ENCODE data around the gene MRFAP1L1. TPM values are rescaled to one million over a fixed set of nuclear protein-coding genes. Genes with fewer than 3 reads are reported as not detected.

Gene MRFAP1L1
- total RNA-seq, 1 experiment from 2014 or later, result 70.6 TPM

DNA sequence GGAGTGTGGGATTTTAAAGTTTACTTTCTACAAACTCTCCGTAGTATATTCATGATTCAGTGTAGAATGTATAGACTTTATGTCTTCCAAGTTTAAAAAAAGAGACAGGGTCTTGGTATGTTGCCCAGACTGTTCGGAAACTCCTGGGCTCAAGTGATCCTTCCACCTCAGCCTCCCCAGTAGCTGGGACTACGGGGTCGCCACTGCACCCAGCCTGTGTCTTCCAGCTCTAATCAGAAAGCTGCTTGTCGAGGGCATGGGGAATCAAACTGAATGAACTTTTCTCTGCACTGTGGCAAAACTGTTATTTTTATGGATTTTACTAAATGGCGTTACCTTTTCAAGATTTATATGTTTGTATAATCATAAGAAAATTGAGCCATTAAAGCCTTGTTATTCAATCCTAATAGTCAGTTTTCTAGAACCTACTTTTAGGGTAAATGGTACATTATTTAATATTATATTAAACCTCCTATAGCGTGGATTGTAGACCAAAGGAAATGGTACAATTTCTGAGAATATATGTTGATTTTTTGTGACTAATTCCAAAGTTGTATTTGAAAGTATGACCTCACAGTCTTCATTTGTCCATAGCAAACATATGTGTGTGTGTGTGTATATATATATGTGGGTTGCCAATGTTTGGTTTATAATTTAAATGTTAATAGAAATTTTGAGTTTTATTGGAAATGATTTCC, 7.4 kb upstream of the MRFAP1L1 start:
- DNase-seq (ENCODE audit: low read depth), result no peak

DNA sequence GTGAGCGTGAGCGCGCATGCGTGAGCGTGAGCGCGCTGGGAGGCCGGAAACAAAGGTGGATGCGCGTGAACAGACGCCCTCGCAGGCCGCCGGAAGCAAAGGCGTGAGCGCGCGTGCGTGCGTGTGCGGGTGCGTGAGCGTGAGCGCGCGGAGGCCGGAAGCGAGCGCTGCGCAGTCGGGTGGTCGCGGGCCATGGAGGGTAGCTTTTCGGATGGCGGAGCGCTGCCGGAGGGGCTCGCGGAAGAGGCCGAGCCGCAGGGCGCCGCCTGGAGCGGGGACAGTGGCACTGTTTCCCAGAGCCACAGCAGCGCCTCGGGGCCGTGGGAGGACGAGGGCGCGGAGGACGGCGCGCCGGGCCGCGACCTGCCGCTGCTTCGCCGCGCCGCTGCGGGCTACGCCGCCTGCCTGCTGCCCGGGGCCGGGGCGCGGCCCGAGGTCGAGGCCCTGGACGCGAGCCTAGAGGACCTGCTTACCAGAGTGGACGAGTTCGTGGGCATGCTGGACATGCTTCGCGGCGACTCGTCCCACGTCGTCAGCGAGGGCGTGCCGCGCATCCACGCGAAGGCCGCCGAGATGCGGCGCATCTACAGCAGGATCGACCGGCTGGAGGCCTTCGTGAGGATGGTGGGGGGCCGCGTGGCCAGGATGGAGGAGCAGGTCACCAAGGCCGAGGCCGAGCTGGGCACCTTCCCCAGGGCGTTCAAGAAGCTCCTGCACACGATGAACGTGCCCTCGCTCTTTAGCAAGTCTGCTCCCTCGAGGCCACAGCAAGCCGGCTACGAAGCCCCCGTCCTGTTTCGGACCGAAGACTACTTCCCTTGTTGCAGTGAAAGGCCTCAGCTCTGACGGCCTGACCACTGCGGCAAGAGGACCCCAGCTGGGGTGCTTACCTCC, 6.6 kb upstream of the MRFAP1L1 start, which contains the start of gene BLOC1S4:
BLOC1S4 (plus strand) TSS at position 157 of the 894 bp plus-strand sequence; CDS start at position 193, 36 bp downstream.
- peak; percentile 86 for DNase-seq (ENCODE audit: low read depth)

DNA sequence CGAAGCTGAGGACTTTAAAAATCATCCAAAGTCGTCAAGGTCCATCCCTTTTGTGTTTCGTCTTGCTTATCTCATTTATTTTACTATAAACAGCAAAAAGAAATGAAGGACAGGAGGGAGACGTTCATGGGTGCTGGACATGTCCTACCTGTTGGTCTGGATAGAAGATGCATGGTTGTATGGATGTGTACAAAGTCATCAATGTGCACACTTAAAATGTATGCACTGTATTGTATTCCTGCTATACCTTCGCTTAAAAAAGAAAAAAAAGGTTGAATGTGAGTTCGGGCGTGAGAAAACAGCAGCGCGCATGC, 6.0 kb upstream of the MRFAP1L1 start:
- no peak for DNase-seq (ENCODE audit: low read depth)

DNA sequence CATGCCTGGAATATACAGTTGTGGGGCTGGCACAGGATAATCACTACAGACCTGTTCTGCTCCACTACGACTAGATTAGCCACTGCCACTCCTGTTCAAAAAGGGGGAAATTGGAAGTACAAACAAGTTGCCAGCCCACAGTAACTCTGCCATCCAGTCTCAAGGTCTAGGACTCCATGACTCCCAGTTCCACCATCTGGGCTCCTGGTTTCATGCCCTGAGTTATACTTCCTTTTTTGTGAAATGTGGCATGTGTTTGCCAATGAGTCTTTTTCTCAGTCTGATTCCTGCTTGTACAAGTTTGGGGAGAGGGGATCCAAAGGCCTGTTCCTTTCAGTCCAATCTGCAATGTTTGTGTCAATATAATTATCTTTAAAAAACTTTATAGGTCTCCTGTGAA, 5.3 kb upstream of the MRFAP1L1 start:
- no peak for DNase-seq (ENCODE audit: low read depth)

DNA sequence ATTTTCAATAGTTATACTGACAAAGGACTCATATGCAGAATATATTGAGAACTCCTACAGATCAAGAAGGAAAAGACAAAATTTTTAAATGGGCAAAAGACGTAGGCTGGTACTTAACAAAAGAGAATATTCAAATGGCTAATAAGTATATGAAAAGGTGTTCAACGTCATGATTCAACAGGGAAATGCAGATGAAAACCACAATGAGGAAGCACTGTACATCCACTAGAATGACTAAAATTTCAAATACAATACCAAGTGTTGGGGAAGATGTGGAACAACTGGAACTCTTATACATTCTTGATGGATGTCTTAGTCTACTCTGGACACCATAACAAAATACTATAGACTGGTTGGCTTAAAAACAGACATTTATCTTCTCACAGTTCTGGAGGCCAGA, 1.3 kb upstream of the MRFAP1L1 start:
- no peak for DNase-seq (ENCODE audit: low read depth)

DNA sequence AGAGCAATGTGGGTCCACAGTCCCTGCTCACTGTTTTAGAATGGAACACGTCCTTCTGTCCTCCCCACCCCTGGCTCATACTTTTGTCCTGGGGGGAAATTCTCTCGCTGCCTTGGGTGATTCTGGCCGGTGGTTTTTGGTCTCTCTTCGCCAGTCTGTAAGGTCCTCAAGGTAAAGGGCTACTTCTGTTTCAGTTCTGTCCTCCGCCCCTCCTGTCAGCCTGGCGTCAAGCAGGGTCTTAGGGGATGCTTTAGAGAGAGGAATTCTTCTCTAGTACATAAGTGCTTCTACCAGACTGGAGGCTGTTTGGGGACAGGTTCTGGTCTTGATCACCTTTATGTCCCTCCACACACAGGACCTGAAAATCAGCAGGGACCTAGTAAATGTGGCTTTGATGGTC, 617 bp upstream of the MRFAP1L1 start:
- no peak for DNase-seq (ENCODE audit: low read depth)

DNA sequence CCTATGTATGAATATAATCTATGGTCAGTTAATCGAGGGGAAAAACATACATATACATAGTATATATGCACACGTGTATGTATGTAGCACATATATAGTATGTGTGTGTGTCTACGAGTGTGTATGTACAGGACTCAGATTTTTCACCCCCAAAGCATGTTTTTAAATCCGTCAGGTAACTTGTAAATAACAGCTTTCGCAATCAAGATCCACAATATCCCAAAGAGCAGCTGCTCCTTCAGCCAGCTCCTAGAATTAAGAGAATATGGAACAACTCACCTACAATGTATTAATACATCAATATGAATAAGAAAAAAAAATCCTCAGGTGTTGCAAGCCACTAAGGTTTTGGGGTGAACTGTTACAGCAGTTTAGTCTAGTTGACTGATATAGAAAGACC, 3.5 kb downstream of the MRFAP1L1 start:
- DNase-seq (ENCODE audit: low read depth), result no peak

DNA sequence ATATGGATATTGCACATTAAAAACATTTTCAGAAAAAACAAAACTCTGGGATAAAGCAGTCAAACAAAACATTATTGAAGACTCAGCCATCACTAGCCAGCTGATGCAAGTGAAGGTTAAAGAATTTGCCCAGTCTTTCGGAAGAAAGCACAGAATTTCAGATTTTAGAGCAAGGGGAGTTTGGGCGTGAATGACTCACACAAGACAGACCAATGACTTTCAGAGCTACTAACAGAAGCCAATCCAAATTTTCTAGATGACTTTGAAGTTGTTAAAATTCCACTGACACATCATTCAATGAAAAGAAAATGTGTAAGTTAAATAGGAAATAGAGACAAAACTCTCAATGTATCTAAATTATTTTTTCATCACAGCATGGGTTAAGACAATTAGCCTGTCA, 4.0 kb downstream of the MRFAP1L1 start:
- no peak for DNase-seq (ENCODE audit: low read depth)

DNA sequence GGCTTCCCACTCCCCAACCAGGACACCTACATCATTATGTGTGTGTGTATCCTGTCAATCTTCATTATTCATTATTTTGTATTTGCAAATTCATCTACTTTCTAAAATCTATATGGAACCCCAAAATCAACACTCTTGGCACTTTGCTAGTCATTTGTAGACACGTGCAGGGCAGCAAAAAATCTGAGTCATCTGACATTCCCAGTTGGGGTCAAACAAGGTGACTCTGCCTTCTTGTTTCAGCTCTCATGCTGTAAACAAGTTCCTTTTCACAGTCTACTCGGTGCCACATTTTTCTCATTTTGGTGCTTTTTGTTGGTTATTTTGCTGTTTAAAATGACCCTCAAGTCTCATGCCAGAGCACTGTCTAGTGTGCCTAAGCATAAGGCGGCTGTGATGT, 5.9 kb downstream of the MRFAP1L1 start:
- DNase-seq (ENCODE audit: low read depth), result no peak

DNA sequence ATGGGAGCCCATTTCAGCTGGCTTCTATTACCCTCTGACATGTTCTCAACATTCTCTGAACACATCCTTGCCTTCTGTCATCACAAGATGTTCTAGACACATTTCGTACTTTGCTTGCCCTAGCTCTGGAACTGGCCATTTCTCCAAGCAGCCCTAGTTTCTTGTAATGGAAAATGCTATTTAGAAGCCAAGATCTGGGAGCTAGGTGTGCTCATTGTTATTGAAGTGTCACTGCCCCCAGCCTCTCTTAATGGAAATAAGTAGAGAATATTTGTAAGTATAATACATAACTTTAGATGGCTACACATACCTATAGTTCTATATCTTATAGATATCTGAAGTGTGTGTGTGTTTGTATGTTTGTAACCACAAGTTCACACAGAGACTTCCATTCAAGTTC, 6.9 kb downstream of the MRFAP1L1 start:
- no peak for DNase-seq (ENCODE audit: low read depth)

DNA sequence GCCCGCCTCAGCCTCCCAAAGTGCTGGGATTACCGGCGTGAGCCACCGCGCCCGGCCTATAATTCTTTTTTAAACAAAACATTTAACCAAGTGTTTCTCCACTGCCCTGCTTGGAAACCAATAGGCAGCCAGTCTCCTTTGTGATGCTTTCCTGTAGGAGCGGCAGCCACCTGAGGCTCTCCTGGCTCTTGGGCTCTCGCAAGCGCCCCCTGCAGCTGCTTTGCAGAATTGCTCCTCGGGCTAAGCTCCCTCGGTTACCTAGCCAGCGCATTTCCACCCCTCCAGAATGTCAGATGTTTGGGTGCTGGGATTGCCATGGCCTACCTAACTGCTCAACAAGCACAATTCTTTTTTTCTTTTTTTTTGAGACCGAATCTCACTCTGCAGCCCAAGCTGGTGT, 8.3 kb downstream of the MRFAP1L1 start:
- DNase-seq (ENCODE audit: low read depth), result no peak

DNA sequence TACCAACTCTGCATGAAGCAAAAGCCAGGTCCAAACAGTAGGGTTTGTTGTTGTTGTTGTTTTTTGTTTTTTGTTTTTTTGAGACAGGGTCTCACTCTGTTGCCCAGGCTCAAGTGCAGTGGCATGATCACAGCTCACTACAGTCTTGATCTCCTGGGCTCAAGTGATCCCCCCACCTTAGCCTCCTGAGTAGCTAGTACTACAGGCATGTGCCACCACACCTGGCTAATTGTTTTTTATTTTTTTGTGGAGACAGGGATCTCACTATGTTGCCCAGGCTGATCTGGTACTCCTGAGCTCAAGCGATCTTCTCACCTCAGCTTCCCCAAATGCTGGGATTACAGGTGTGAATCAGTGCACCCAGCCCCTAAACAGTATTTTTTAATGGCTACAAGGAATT, 9.8 kb downstream of the MRFAP1L1 start:
- no peak for DNase-seq (ENCODE audit: low read depth)

DNA sequence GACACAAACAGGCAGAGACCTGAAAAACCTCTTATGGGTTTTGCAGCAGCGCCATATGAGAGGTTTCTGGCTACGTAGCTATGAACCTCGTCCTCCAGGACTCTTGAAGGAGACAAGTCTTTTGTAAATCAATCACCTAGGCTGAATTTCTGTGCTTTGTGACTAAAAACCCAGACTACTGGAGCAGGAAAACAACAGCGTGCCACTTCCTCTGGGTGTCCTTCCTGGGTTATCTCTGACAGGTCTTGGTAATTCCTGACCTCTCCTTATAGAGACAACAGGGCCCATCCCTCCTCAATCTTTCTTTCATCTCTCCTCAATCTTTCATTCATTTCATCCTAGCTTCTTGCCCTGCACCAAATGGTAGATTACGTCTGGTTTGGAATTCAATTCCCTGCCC, 10.3 kb downstream of the MRFAP1L1 start:
- no peak for DNase-seq (ENCODE audit: low read depth)

DNA sequence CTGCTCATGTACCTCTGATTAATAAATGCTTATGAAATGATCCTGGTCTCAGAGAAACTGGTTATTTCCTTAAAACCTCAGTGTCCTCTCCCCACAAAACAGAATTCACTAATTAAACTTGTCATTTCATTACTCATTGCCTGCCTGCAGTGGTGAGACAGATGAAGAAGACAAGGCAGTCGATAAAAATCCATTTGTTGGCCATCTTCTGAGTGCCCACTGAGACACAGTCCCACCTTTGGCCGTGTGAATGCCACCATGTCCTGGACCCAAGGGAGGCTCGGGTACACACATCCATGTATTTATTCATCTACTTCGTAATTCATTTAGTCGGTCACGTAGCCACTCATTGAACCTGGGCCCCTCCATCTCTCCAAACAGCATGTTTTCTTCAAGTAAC, 12.5 kb downstream of the MRFAP1L1 start:
- no peak for DNase-seq (ENCODE audit: low read depth)

DNA sequence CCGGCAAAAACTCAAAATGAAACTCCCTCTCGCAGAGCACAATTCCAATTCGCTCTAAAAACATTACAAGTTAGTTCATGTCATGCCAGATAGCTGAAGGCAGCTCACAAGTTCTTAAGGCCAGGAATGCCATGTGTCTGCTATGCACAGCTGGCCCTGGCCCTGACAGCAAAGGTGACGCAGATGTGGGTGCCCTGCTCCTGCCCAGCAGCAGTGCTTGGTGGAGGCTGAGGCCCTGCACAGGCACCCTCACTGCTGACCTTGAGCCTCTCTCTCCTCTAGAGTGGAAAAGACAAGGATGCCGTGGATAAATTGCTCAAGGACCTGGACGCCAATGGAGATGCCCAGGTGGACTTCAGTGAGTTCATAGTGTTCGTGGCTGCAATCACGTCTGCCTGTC, 13.1 kb downstream of the MRFAP1L1 start:
- no peak for DNase-seq (ENCODE audit: low read depth)

DNA sequence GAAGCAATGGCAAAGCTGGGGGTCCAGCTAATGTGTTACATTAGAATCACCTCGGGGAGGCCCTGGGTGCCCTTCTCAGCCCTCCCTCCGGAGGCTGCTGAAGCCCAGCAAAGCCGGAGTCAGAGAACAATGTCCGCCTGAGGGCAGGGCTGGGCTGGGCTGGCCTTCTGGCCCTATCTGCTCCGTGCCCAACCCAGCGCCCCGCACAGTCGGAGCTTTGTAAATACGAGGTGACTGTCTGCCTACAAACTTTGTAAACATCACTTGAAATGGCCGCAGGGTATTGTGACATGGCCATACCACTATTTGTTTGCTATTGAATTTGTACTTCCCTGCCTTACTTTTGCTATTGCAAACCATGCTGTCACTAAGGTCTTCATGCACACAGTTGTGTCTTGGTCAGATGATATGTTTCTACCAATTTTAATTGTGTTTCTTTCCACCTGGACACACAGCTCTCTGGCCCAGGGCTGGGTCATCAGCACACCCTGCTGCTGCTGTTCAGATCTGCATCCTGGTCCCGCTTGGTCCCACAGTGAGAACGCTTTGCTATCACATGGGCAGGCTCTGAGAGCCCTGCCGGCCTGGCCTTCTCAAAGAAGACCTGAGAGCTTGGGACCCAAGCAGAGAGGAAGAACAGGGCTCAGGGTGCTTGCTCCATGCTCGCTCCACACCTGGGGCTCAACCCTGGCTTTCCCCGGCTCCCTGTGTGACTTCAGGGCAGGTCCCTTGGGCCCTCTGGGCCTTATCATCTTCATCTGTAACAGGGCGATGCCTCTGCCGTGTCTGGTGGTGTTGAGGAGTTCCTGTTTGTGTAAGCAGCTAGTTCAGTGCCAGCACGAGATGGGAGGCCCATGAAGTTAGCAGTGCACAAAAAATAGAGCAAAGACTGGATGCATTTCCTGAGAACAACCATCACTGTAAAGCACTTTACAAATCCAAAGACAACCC, 13.7 kb downstream of the MRFAP1L1 start:
- DNase-seq (ENCODE audit: low read depth), result no peak

DNA sequence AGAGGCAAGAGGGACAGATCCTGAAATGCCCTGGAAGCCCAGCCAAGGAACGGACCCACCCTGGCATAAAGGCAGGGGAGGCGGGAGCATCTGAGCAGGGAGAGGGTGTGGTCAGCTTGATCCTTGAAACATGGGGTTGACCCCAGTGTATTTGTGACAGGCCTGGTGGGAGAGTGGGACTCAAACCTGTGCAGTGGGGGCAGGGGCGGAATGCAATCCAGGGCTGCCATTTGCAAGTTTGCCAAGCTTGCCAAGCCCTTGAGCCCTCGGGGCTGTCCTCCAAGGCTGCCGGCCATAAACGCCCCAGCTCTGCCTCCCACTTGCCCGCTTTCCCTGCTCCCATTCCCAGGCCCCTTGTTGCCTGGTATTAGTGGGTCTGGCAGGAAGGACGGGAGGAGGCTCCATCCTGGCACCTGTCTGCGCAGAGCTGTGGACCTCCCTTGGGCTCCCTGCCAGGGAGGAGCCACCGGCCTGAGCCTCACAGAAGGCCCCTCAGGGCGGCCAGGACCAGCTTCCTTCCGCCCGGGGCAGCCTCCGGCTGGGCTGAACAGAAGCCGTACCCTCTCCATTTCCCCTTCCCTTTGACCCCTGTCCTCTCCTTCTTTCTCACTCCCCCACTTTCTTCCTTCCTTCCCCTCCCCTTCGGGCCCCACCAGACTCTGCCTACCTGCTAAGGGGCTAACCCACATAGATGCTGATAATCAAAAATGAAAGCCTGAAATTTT, 15.3 kb downstream of the MRFAP1L1 start:
- no peak for DNase-seq (ENCODE audit: low read depth)

DNA sequence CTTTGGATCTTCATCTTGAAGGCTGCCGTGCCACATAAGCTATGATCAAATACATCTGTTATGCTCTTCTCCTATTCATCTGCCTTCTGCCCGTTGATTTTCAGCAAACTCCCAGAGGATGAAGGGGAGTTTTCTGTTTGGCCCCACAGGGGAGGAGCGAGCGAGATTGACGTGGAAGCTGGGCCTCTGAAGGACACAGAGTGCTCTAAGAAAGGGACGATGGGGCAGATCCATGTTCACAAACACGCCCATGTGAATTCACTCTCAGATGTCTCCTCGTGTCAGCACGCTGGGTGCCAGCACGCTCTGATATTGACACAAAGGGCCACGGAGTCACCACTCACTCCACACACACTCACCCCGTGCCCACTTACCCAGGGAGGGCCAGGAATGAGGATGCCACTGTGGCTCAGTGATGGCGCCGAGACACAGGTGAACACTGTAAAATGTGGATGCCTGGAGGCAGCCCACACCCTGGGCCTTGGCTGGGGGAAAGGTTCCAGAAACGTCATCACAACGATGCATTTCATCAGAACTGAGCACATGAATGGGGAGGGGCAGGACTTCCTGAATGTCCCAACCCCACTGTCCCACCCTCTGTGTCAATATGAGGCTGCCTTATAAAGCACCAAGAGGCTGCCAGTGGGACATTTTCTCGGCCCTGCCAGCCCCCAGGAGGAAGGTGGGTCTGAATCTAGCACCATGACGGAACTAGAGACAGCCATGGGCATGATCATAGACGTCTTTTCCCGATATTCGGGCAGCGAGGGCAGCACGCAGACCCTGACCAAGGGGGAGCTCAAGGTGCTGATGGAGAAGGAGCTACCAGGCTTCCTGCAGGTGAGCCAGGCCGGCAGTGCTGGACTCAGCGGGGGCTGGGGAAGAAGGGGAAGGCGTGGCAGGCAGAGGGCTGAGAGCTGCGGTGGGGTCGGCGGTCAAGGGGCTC, 16.2 kb downstream of the MRFAP1L1 start, which contains the start of gene S100P:
S100P (plus strand) TSS at position 648 of the 946 bp plus-strand sequence; CDS start at position 703, 55 bp downstream.
- DNase-seq (ENCODE audit: low read depth), result no peak

DNA sequence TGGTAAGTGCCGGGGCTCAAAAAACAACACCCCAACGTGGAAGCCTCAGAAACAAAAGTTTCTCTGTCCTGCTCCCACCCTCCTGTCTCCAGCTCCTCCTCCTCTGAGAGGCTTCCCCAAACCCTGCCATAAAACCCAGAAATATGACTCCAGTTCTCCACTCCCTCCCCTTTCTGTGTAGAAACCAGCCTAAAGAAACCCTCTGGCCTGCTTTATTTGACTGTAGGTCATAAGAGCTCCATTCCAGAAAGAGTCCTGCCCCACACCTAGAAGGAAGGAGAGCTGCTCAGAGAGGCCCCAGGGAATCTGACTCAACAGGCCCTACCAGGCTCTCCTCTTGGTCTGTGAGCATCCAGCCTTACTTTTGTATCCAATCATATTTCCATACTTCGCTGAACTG, 16.9 kb downstream of the MRFAP1L1 start:
- no peak for DNase-seq (ENCODE audit: low read depth)

DNA sequence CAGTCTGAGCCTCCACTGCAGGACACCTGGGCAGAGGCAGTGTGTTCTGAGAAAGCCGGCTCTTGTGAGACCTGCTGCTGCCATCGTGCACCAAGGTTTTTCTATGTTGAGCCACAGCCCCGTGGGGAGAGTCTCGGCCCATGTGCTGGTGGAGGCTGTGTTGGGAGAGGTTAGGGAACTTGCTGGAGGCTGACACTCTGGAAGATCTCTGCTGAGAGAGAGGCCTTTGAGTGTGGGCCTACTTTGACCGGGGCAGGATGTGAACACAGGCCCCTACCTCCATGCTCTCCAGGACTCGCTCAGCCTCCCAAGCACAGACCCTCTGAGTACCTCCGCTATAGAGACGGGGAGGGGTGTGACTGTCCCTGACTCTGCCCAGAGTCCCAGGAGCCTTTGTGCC, 17.3 kb downstream of the MRFAP1L1 start:
- DNase-seq (ENCODE audit: low read depth), result no peak
